ENCODE results near the gene ENG.

Gene ENG

DNA sequence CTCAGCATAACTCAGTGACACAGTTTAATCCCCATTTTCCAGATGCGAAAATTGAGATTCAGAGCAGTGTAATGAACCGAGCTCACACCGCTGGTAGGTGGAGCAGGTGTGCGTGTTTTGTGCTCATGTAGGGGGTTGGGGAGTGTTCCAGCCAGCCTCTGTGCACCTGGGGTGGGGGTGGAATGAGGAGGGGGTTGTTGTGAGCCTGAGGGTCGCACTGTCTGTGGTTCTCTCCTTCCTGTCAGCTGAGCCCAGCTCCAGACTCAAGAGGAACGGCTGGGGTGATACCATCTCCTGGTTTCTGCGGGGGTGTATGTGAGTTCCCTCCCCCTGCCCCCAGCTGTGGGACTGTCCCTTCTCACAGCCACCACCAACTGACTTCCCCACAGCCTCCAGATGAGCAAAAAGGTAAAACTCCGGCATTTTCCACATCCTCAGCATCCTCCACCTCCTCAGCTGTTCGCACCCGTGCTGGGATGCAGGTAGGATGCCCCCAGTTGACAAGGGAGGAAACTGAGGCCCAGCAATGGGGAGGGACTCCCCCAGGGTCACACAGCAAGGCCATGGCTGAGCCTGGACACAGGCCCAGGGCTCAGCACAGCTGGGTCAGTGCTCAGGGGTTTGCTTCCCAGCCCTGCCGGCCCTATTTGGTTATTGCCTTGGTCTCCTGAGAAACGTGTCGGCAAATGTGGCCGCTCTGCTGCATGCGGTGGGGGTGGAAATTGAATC lies 78.1 kb downstream of the ENG start:
- no peak for DNase-seq (ENCODE audit: low read depth)

DNA sequence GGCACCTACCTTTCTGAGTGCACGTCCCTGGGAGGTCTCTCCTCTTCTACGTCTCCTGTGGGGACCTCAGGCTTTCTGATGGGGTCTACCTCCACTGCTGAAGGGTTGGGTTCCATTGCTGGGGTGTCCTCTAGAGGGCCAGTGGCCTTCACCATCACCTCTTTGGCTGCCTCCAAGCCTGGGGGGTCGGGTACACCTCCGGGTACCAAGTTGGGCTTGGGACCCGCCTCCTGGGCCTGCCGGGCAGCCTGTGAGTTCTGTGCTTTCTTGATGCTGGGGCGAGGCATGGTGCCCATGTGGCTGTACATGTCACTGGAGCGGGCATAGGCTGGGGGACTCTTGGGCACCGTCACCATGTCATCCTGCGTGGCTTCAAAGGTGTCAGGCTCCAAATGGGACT lies 80.5 kb downstream of the ENG start:
- DNase-seq (ENCODE audit: low read depth) = no peak

DNA sequence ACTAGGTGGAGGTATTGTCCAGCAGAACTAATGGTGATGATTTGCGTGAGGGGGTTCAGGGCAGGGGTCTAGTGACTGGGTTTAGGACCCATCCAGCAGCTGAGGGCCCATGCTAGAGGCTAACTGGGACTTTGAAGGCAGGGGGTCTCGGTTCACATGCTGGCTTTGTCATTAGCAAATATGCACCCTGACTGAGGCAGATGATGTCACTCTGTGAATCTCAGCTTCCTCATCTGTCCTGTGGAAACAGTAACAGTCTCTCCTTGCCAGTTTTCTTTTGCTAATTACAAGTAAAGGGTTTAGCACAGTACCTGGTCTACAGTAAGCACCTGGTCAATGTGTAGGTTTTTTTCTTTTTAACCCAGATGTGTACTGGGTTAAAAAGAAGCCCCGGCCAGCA lies 81.2 kb downstream of the ENG start:
- DNase-seq (ENCODE audit: low read depth) = no peak

DNA sequence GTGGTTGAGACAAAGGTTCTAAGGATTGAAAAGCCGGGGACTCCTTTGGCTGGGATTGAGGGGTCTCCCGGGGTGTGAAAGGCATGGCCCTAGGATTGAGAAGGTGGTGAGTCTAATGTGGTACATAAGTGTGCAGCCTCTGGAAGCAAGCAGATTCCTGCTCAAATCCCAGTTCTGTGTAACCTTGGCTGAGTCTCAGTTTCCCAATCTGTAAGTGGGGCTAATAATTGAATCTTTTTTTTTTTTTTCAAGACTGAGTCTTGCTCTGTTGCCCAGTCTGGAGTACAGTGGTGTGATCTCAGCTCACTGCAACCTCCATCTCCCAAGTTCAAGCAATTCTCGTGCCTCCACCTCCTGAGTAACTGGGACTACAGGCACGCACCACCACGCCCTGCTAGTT lies 81.9 kb downstream of the ENG start:
- no peak for DNase-seq (ENCODE audit: low read depth)

DNA sequence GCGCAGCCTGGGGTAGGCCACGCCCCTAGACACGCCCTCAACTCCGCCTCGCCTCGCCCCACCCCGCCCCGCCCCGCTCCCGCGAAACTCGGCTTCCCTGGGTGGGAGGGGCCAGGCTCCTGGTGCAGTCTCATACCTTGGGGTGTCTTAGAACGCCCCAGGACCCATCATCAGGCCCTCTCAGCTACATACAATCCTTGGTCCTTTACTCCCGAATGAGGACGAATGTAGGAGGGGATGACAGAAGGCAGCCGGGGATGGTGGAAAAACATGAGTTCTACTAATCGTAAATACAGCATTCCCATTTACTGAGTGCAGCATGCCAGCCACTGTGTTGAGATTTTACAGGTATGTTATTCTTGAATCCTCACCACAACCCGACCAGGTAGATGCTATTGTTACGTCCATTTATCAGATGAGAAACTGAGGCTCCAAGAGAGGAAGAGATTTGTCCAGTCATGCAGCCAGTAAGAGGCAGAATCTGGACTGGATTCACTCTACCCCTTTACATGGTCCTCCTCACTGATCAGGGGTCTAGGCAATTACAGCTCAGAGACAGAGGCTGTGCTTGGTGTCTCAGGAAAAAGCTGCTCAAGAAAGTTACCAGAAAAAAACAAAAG lies 82.8 kb downstream of the ENG start:
- DNase-seq (ENCODE audit: low read depth) = no peak

DNA sequence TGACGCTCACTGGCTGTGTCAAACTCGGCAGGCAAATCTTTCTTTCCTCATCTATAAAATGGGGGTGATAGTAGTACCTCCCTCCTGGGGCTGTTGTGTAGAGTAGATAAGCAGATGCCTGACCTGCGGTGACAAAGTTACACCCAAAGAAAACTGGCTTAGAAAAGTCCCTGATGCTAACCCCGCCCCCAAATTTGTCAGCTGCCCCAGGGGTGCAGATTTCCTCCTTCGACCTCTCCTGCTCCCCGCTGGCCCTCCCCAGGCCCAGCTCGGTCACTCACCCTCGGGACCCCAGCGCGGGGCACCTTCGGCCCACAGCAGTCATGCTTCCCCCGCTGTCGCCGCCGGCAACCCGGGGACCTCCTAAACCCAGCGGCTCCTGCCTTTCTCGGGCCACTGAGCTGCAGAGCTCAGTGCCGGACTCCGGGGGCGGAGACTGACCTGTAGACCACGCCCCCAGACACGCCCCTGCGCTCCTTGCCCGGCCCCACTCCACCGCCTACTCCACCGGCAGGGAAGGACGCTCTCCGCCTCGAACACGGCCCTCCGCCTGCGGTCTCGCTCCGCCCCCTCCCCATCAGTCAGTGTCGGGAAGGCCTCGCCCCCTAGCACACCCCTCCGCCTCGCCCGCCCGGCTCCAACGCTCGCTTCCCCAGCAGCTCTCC lies 83.4 kb downstream of the ENG start:
- peak; percentile 92 for DNase-seq (ENCODE audit: low read depth)

DNA sequence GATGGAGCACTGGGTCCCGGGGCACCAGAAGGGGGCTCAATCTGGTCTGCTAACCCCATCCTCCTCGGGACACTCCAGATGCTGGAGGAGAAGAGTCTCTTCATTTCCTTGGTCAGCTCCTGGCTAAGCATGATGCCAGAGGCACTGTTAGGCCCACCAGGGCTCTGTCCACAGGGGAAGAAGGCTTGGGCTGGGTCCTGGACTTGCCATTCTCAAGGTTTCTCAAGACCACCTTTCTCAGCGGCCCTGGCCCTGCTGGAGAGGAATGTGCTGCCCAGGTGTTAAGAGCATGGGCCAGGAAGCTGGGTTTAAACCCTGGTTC lies 83.9 kb downstream of the ENG start:
- DNase-seq (ENCODE audit: low read depth) = no peak

DNA sequence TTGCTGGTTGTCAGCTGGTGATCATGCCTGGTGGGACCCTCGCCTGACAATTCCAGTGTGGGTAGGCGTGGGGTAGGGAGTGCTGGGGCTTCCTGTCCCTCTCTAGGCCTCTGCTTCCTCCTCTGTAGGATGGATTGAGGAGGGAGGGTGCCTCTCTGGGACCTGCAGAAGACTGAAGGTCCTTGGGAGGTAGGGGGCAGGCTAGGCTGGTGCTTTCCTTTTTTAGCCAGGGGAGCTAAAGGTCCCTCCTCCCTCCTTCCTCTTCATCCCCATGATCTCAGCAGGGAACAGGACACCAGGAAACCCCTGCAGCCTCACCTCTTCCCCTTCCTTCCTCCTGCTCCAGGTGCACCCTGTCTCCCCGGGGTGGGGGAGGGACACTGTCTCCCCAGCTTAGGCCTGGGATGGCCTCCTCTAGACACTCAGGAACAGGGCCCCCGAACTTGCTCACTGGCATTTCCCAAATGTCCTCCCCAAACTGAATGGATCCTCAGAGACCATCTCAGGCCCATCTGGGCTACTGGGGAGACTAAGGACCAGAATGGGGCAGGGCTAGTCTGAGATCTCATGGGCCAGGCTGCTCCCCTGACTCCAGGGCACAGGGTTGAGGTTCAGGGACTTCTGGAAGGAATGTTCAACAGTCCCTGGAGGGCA lies 84.4 kb downstream of the ENG start:
- DNase-seq (ENCODE audit: low read depth) = no peak

DNA sequence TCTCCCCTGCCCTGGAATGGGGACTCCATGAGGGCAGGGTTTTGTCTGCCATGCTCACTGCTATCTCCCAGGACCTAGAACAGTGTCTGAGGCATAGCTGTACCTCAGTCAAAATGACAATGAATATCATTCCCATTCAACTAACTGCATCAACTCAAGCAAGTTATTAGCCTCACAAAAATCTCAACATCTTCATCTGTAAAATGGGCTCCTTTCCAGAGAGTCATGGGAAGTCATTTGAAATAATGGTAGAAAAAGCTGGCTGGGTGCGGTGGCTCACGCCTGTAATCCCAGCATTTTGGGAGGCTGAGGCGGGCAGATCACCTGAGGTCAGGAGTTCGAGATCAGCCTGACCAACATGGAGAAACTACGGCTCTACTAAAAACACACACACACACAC lies 85.4 kb downstream of the ENG start:
- no peak for DNase-seq (ENCODE audit: low read depth)

DNA sequence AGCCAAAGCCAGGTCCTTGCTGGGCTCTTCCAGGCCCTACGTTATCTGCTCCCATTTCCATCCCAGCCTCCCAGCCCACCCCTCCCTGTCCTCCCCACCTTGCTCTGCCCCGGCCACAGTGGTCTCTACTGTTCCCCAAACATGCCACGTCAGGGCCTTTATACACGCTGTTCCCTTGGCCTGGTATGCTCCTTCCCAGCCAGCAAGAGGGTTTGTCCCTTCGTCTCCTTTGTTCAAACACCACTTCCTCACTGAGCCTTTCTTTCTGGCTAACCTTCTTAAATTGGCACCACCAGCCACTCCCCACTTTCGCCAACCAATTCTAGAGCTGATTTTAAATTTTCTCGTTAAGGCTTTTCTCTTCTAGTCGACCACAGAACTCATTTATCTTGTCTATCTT lies 85.8 kb downstream of the ENG start:
- no peak for DNase-seq (ENCODE audit: low read depth)

DNA sequence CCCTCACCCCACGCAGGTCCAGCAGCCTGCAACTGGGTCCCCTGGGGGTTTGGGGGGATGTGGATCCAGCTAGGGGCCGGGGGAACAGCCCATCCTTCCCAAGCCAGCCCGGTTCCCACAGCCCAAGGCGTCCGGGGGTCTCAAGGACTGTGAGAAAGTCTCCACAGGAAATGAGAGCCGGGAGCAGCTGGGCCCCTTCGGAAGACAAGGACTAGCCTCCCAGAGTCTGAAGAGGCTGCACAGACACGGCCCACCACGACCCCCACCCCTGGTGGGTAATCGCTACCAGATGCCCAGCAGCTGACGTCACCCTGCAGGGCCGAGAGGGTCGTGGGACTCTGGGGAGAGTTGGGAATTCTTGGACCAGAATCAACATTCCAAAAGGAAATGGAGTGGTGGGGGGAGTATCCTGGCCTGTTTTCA lies 86.5 kb downstream of the ENG start:
- DNase-seq (ENCODE audit: low read depth) = no peak

DNA sequence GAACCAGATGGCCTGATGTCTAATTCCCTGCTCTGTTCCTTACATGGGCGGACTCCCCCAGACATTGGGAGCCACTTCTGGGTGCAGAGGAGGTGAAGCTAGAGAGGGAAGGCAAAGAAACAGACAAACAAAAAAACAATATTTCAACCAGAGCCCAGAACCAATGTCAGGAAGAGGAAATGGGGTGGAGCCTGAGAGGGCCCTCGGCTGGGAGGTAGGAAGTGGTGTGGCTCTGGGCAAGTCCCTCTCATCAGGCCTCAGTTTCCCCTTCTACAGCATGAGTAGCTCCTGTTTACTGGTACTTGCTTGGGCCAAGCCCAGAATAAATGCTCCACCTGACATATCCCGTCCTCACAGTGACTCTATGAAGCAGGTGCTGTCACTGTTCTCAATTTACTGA lies 87.0 kb downstream of the ENG start:
- no peak for DNase-seq (ENCODE audit: low read depth)

DNA sequence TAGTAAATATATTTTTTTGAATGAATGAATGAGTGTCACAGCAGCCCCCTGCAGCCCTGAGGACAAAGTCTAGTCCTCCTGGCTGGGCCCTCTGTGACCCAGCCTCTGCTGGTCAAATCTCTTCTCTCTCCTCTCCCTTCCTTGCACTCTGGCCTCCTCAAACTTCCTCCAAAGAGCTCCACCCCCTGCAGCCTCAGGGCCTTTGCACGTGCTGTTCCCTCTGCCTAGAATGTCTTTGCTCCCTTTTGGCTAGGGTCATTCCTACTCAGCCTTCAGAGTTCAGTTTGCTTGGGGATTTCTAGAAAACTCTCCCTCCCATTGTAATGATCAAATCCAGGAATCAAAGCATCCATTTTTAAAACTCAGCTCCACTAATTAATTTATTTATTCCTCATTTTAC lies 89.0 kb downstream of the ENG start:
- DNase-seq (ENCODE audit: low read depth) = no peak
